ENCODE results near the gene C19orf53. TPM values are rescaled to one million over a fixed set of nuclear protein-coding genes. Genes with fewer than 3 reads are reported as not detected.
"Not testable (repeated sequence)": the region's sequence is repeated elsewhere in the genome, so short reads cannot be mapped to it uniquely, and the experiment has no call there.

C19orf53 gene
- total RNA-seq, 8 experiments from 2014 or later, result 122 to 265 (median 152) TPM

GRCh38 chr19:13765395-13766094, 8.7 kb upstream of the C19orf53 start:
- ATAC-seq (replicated peaks in 6 of 8), result peak in 4 of 8 experiments; percentile 4 to 51 (median 12)
- H3K4me1 ChIP-seq (replicated peaks in 1 of 2), result peaks cover 5 to 7% of the 10 kb centered on the region in 2 donors
- WGBS, 10 experiments, result 0 to 71% (median 20%) methylated on average over 1 to 12 of the region's 19 CpGs; no CpG with 5 or more reads in 1 of the 10 experiments
- no peak overlapping the region for H3K27ac ChIP-seq
- H3K4me3 ChIP-seq, result peak overlapping the region; percentile 44 to 94 (median 83)
- in situ Hi-C loops (cut with MboI; ENCODE audit: low pct_unique_long_range_greater_than_20kb in 2 of 9, low sequenced_read_pairs in 9 of 9, unreplicated experiment in 9 of 9), result no loop called here

GRCh38 chr19:13766095-13766481, 8.2 kb upstream of the C19orf53 start:
- H3K4me3 ChIP-seq, result no peak overlapping the region
- H3K4me1 ChIP-seq (replicated peaks in 1 of 2), result peaks cover 5 to 7% of the 10 kb centered on the region in 2 donors
- no peak for ATAC-seq (replicated peaks in 6 of 8)
- 80 to 100% (median 100%) methylated on average over 1 to 2 of the region's 3 CpGs; no CpG with 5 or more reads in 6 of the 10 experiments for WGBS, 10 experiments
- H3K27ac ChIP-seq, result no peak overlapping the region
- in situ Hi-C loops (cut with MboI; ENCODE audit: low pct_unique_long_range_greater_than_20kb in 2 of 9, low sequenced_read_pairs in 9 of 9, unreplicated experiment in 9 of 9), result no loop called here

- no peak for ATAC-seq (replicated peaks in 6 of 8)
- Histone ChIP-seq H3K27ac (no peak overlapping the region), H3K4me3 (no peak overlapping the region), H3K4me1 (replicated peaks in 1 of 2) (peaks cover 5 to 7% of the 10 kb centered on the region in 2 donors)
- 95 to 100% methylated on average over 3 to 5 of the region's 19 CpGs; no CpG with 5 or more reads in 8 of the 10 experiments for WGBS, 10 experiments
- in situ Hi-C loops (cut with MboI; ENCODE audit: low pct_unique_long_range_greater_than_20kb in 2 of 9, low sequenced_read_pairs in 9 of 9, unreplicated experiment in 9 of 9), result no loop called here
Observed at GRCh38 chr19:13768510-13768909, 5.7 kb upstream of the C19orf53 start.

- 59 to 100% (median 91%) methylated on average over 1 to 12 of the region's 16 CpGs; no CpG with 5 or more reads in 2 of the 10 experiments for WGBS, 10 experiments
- H3K4me3 ChIP-seq, result no peak overlapping the region
- in situ Hi-C loops (cut with MboI; ENCODE audit: low pct_unique_long_range_greater_than_20kb in 2 of 9, low sequenced_read_pairs in 9 of 9, unreplicated experiment in 9 of 9), result no loop called here
- peaks cover 3 to 4% of the 10 kb centered on the region in 2 donors for H3K4me1 ChIP-seq (replicated peaks in 1 of 2)
- no peak for ATAC-seq (replicated peaks in 6 of 8)
- no peak overlapping the region for H3K27ac ChIP-seq
Observed at GRCh38 chr19:13770013-13770635, 4.1 kb upstream of the C19orf53 start.

GRCh38 chr19:13778398-13778797, 4.1 kb downstream of the C19orf53 start:
- no peak overlapping the region for H3K4me3 ChIP-seq
- 40 to 100% (median 88%) methylated on average over 1 to 6 of the region's 9 CpGs; no CpG with 5 or more reads in 4 of the 10 experiments for WGBS, 10 experiments
- in situ Hi-C loops (cut with MboI; ENCODE audit: low pct_unique_long_range_greater_than_20kb in 2 of 9, low sequenced_read_pairs in 9 of 9, unreplicated experiment in 9 of 9), result no loop called here
- H3K27ac ChIP-seq, result no peak overlapping the region
- no peak for ATAC-seq (replicated peaks in 6 of 8)
- peaks cover 13% of the 10 kb centered on the region in 2 donors for H3K4me1 ChIP-seq (replicated peaks in 1 of 2)

GRCh38 chr19:13778847-13779246, 4.6 kb downstream of the C19orf53 start:
- ATAC-seq (replicated peaks in 6 of 8), result no peak
- in situ Hi-C loops (cut with MboI; ENCODE audit: low pct_unique_long_range_greater_than_20kb in 2 of 9, low sequenced_read_pairs in 9 of 9, unreplicated experiment in 9 of 9), result no loop called here
- Histone ChIP-seq H3K27ac (no peak overlapping the region), H3K4me1 (replicated peaks in 1 of 2) (peaks cover 13% of the 10 kb centered on the region in 2 donors), H3K4me3 (no peak overlapping the region)
- 60 to 100% (median 95%) methylated on average over 1 to 5 of the region's 6 CpGs; no CpG with 5 or more reads in 2 of the 10 experiments for WGBS, 10 experiments

GRCh38 chr19:13779794-13780193, 5.5 kb downstream of the C19orf53 start:
- 40 to 100% (median 94%) methylated on average over 1 to 5 of the region's 8 CpGs; no CpG with 5 or more reads in 2 of the 10 experiments for WGBS, 10 experiments
- not testable (repeated sequence) for H3K4me3 ChIP-seq; ATAC-seq (replicated peaks in 6 of 8); H3K27ac ChIP-seq
- peaks cover 13% of the 10 kb centered on the region in 2 donors for H3K4me1 ChIP-seq (replicated peaks in 1 of 2)
- in situ Hi-C loops (cut with MboI; ENCODE audit: low pct_unique_long_range_greater_than_20kb in 2 of 9, low sequenced_read_pairs in 9 of 9, unreplicated experiment in 9 of 9), result loop anchor here in 1 of 9 experiments (10.0 kb wide), 1 partner anchor 85 kb away; no protein-coding TSS in a partner anchor

GRCh38 chr19:13781547-13781946, 7.3 kb downstream of the C19orf53 start:
- Histone ChIP-seq H3K4me1 (replicated peaks in 1 of 2) (peaks cover 6 to 14% of the 10 kb centered on the region in 2 donors), H3K27ac (no peak overlapping the region), H3K4me3 (no peak overlapping the region)
- WGBS, 10 experiments, result 0 to 3% (median 1%) methylated on average over 1 to 5 of the region's 5 CpGs; no CpG with 5 or more reads in 6 of the 10 experiments
- in situ Hi-C loops (cut with MboI; ENCODE audit: low pct_unique_long_range_greater_than_20kb in 2 of 9, low sequenced_read_pairs in 9 of 9, unreplicated experiment in 9 of 9), result loop anchor here in 1 of 9 experiments (10.0 kb wide), 1 partner anchor 83 kb away; no protein-coding TSS in a partner anchor
- ATAC-seq (replicated peaks in 6 of 8), result peak; percentile 66 to 95 (median 77)

- ATAC-seq (replicated peaks in 6 of 8), result no peak
- Histone ChIP-seq H3K4me1 (replicated peaks in 1 of 2) (peaks cover 6 to 14% of the 10 kb centered on the region in 2 donors), H3K4me3 (no peak overlapping the region), H3K27ac (no peak overlapping the region)
- in situ Hi-C loops (cut with MboI; ENCODE audit: low pct_unique_long_range_greater_than_20kb in 2 of 9, low sequenced_read_pairs in 9 of 9, unreplicated experiment in 9 of 9), result loop anchor here in 1 of 9 experiments (10.0 kb wide), 1 partner anchor 82 kb away; no protein-coding TSS in a partner anchor
- WGBS, 10 experiments, result 39 to 100% (median 89%) methylated on average over 2 to 8 of the region's 8 CpGs; no CpG with 5 or more reads in 1 of the 10 experiments
Observed at GRCh38 chr19:13782537-13782936, 8.3 kb downstream of the C19orf53 start.

- Histone ChIP-seq H3K27ac (no peak overlapping the region), H3K4me3 (no peak overlapping the region), H3K4me1 (replicated peaks in 1 of 2) (peaks cover 6 to 14% of the 10 kb centered on the region in 2 donors)
- in situ Hi-C loops (cut with MboI; ENCODE audit: low pct_unique_long_range_greater_than_20kb in 2 of 9, low sequenced_read_pairs in 9 of 9, unreplicated experiment in 9 of 9), result loop anchor here in 1 of 9 experiments (10.0 kb wide), 1 partner anchor 81 kb away; no protein-coding TSS in a partner anchor
- ATAC-seq (replicated peaks in 6 of 8), result no peak
- WGBS, 10 experiments, result 50 to 100% (median 75%) methylated on average over 1 to 14 of the region's 18 CpGs; no CpG with 5 or more reads in 1 of the 10 experiments
Observed at GRCh38 chr19:13783565-13784500, 9.6 kb downstream of the C19orf53 start.

GRCh38 chr19:13784731-13785452, 10.6 kb downstream of the C19orf53 start:
- 25 to 100% (median 84%) methylated on average over 2 to 9 of the region's 17 CpGs; no CpG with 5 or more reads in 3 of the 10 experiments for WGBS, 10 experiments
- peaks cover 6 to 14% of the 10 kb centered on the region in 2 donors for H3K4me1 ChIP-seq (replicated peaks in 1 of 2)
- in situ Hi-C loops (cut with MboI; ENCODE audit: low pct_unique_long_range_greater_than_20kb in 2 of 9, low sequenced_read_pairs in 9 of 9, unreplicated experiment in 9 of 9), result loop anchor here in 1 of 9 experiments (10.0 kb wide), 1 partner anchor 80 kb away; no protein-coding TSS in a partner anchor
- H3K4me3 ChIP-seq, result no peak overlapping the region
- H3K27ac ChIP-seq, result no peak overlapping the region
- ATAC-seq (replicated peaks in 6 of 8), result peak; percentile 5 to 78 (median 70)

All from motor neuron (in vitro differentiated cells).